CD14-positive monocyte (primary cell): ENCODE measurements around the gene GLS2. TPM values are rescaled to one million over a fixed set of nuclear protein-coding genes. Genes with fewer than 3 reads are reported as not detected.
"Not testable (repeated sequence)": the region's sequence is repeated elsewhere in the genome, so short reads cannot be mapped to it uniquely, and the experiment has no call there.

ENCODE experiments used
- DNase-seq, 3 donors: peaks; one replicate each; pipeline ENCODE4 v3.0.0-alpha.2; 2011 to 2022
- H2AFZ ChIP-seq: 2 replicates; pipeline ENCODE4 v1.6.0; 2012; ENCODE audit warnings: mild to moderate bottlenecking, low read depth, low read length, inconsistent platforms; ENCODE audit not compliant: insufficient read depth, poor library complexity, severe bottlenecking
- H3K27ac ChIP-seq, 2 donors: 1 replicate in 1 of 2; 2 replicates in 1 of 2; pipeline ENCODE4 v1.5.1; 2012 to 2013; ENCODE audit warnings: low read length in 2 of 2, control low read depth in 1 of 2, inconsistent platforms in 1 of 2, low read depth in 1 of 2, mild to moderate bottlenecking in 1 of 2
- H3K27me3 ChIP-seq, 2 donors: one replicate each; pipeline versions ENCODE4 v1.6.0 to v1.6.1; 2011 to 2013; ENCODE audit warnings: low read length in 2 of 2; ENCODE audit not compliant: control insufficient read depth in 2 of 2, insufficient read depth in 2 of 2
- H3K36me3 ChIP-seq, 2 donors: replicated peaks in 1 of 2; 1 replicate in 1 of 2; 2 replicates in 1 of 2; pipeline versions ENCODE4 v1.5.1 to v1.6.1; 2012 to 2013; ENCODE audit warnings: low read length in 2 of 2, control low read depth in 1 of 2, inconsistent platforms in 1 of 2, mild to moderate bottlenecking in 1 of 2; ENCODE audit not compliant: insufficient read depth in 2 of 2, control insufficient read depth in 1 of 2
- H3K4me1 ChIP-seq, 2 donors: 1 replicate in 1 of 2; 2 replicates in 1 of 2; pipeline versions ENCODE4 v1.5.1 to v1.6.1; 2012 to 2013; ENCODE audit warnings: low read length in 2 of 2, control low read depth in 1 of 2, inconsistent platforms in 1 of 2, mild to moderate bottlenecking in 1 of 2, moderate library complexity in 1 of 2; ENCODE audit not compliant: insufficient read depth in 2 of 2, control insufficient read depth in 1 of 2
- H3K4me2 ChIP-seq: replicated peaks from 2 replicates; pipeline ENCODE3; 2012; ENCODE audit warnings: low read length, moderate library complexity, mild to moderate bottlenecking; ENCODE audit not compliant: poor library complexity, severe bottlenecking; ENCODE audit errors: extremely low read depth
- H3K4me3 ChIP-seq, 3 experiments: fragments of 200-600 bp in 1 of 3; sonication (generic) in 1 of 3; replicated peaks in 1 of 3; 1 replicate in 2 of 3; 2 replicates in 1 of 3; pipeline ENCODE4 v1.5.1; 2011 to 2013; ENCODE audit warnings: low read length in 3 of 3, mild to moderate bottlenecking in 3 of 3, control low read depth in 2 of 3, low read depth in 2 of 3, inconsistent platforms in 1 of 3, moderate library complexity in 1 of 3
- H3K79me2 ChIP-seq: 2 replicates; pipeline ENCODE4 v1.6.0; 2012; ENCODE audit warnings: mild to moderate bottlenecking, control low read depth, inconsistent platforms, low read length, moderate library complexity; ENCODE audit not compliant: insufficient read depth
- H3K9ac ChIP-seq: 2 replicates; pipeline ENCODE4 v1.6.0; 2017; ENCODE audit warnings: low read length, mild to moderate bottlenecking; ENCODE audit not compliant: insufficient read depth, poor library complexity, severe bottlenecking
- H3K9me3 ChIP-seq, 2 donors: replicated peaks in 1 of 2; 1 replicate in 1 of 2; 2 replicates in 1 of 2; pipeline versions ENCODE4 v1.5.1 to v1.6.1; 2012 to 2013; ENCODE audit warnings: low read length in 2 of 2, control low read depth in 1 of 2; ENCODE audit not compliant: control insufficient read depth in 1 of 2, insufficient read depth in 1 of 2
- H4K20me1 ChIP-seq: 2 replicates; pipeline ENCODE4 v1.6.0; 2012; ENCODE audit warnings: mild to moderate bottlenecking, low read length, control low read depth, moderate library complexity; ENCODE audit not compliant: insufficient read depth
- H3K27ac Mint-ChIP-seq, 7 donors: one replicate each; pipeline ENCODE4 v1.8.0; 2020; ENCODE audit warnings: mild to moderate bottlenecking in 7 of 7, mixed read lengths in 7 of 7, moderate library complexity in 6 of 7, inconsistent platforms in 2 of 7
- H3K27me3 Mint-ChIP-seq, 3 donors: one replicate each; pipeline ENCODE4 v1.8.0; 2021 to 2022; ENCODE audit warnings: low read depth in 3 of 3, mild to moderate bottlenecking in 3 of 3, mixed read lengths in 3 of 3, moderate library complexity in 3 of 3, inconsistent platforms in 1 of 3
- H3K36me3 Mint-ChIP-seq, 2 donors: one replicate each; pipeline ENCODE4 v1.8.0; 2020; ENCODE audit warnings: mixed read lengths in 2 of 2, inconsistent platforms in 1 of 2, mild to moderate bottlenecking in 1 of 2
- H3K4me1 Mint-ChIP-seq: one replicate; pipeline ENCODE4 v1.8.0; 2020; ENCODE audit warnings: mild to moderate bottlenecking, mixed read lengths
- H3K4me3 Mint-ChIP-seq, 2 donors: one replicate each; pipeline ENCODE4 v1.8.0; 2020; ENCODE audit warnings: mild to moderate bottlenecking in 2 of 2, mixed read lengths in 2 of 2, moderate library complexity in 1 of 2
- H3K9me3 Mint-ChIP-seq, 7 donors: one replicate each; pipeline ENCODE4 v1.8.0; 2020 to 2022; ENCODE audit warnings: mixed read lengths in 7 of 7, mild to moderate bottlenecking in 6 of 7, moderate library complexity in 6 of 7, inconsistent platforms in 2 of 7
- CTCF ChIP-seq: fragments of 200-600 bp; IDR thresholded peaks from one replicate; pipeline ENCODE4 v1.8.0; 2022; ENCODE audit warnings: antibody characterized with exemption, mild to moderate bottlenecking
- WGBS: methylation state at CpG from one replicate; pipeline ENCODE4 v1.1.5; 2013; ENCODE audit warnings: missing lambda C conversion rate; ENCODE audit not compliant: insufficient coverage; 5-methylcytosine and 5-hydroxymethylcytosine counted together
- intact Hi-C, 2 donors: fragments of 100-400 bp; cut with micrococcal nuclease; formaldehyde crosslinking; loops; one replicate each; pipeline versions ENCODE4 v1.15.0 to v1.15.1; 2023
- polyA plus RNA-seq, 3 donors: library from polyadenylated mRNA; depleted of rRNA in 1 of 3; unstranded in 2 of 3; stranded (reverse) in 1 of 3; fragments of 300-500 nt in 2 of 3; fragments of >200 nt in 1 of 3; fragmentation: Illumina TruSeq in 2 of 3; gene quantifications; 1 replicate in 2 of 3; 2 replicates in 1 of 3; pipeline ENCODE4 v1.2.3, GENCODE V29; 2012 to 2021

GLS2 gene
- polyA plus RNA-seq, 3 donors = 0.04 TPM; not detected in 2

GRCh38 chr12:56517854-56518253, 29.9 kb upstream of the GLS2 start:
- H3K36me3 Mint-ChIP-seq = no peaks in the 10 kb centered on the region
- Histone ChIP-seq H3K27ac (no peak overlapping the region), H3K9ac (no peak overlapping the region), H3K4me3 (no peak overlapping the region), H3K9me3 (no peaks in the 10 kb centered on the region), H3K27me3 (no peaks in the 10 kb centered on the region), H4K20me1 (no peaks in the 10 kb centered on the region), H3K79me2 (peaks cover 12% of the 10 kb centered on the region), H2AFZ (no peak overlapping the region), H3K4me1 (peaks cover 46 to 47% of the 10 kb centered on the region in 2 donors), H3K4me2 (no peak overlapping the region), H3K36me3 (no peaks in the 10 kb centered on the region)
- peaks cover 44% of the 10 kb centered on the region for H3K4me1 Mint-ChIP-seq
- 100% methylated on average over 1 of the region's 2 CpGs for WGBS
- no peak for TF ChIP-seq CTCF
- intact Hi-C loops = no loop called here
- H3K27me3 Mint-ChIP-seq = no peaks in the 10 kb centered on the region
- peaks cover 0 to 3% (median 0%) of the 10 kb centered on the region in 7 donors for H3K9me3 Mint-ChIP-seq
- no peak overlapping the region for H3K4me3 Mint-ChIP-seq
- DNase-seq = no peak
- no peak overlapping the region for H3K27ac Mint-ChIP-seq

- H3K36me3 ChIP-seq, H3K27me3 Mint-ChIP-seq, H3K36me3 Mint-ChIP-seq, H3K9ac ChIP-seq, H3K4me2 ChIP-seq, DNase-seq, H4K20me1 ChIP-seq, H3K27ac ChIP-seq, H3K9me3 Mint-ChIP-seq, H3K4me3 Mint-ChIP-seq, H3K79me2 ChIP-seq, H3K27me3 ChIP-seq, H3K4me3 ChIP-seq, H3K27ac Mint-ChIP-seq, H3K9me3 ChIP-seq: not testable (repeated sequence)
- intact Hi-C loops = loop anchor here (2.0 to 5.0 kb wide), 2 partner anchors 15 to 78 kb away; no protein-coding TSS in a partner anchor
- TF ChIP-seq CTCF = peak; percentile 61
- H3K4me1 Mint-ChIP-seq = peaks cover 12% of the 10 kb centered on the region
- WGBS = 93% methylated on average over 2 of the region's 4 CpGs
- Histone ChIP-seq H3K4me1 (peaks cover 12 to 14% of the 10 kb centered on the region in 2 donors), H2AFZ (peak overlapping the region; percentile 22)
These were observed 26.0 kb upstream of the GLS2 start for GRCh38 chr12:56514014-56514318.
